HepG2 (cell line): ENCODE measurements around the gene TSNAXIP1. TPM values are rescaled to one million over a fixed set of nuclear protein-coding genes. Genes with fewer than 3 reads are reported as not detected.

Source experiments
- AGO1 ChIP-seq: fragments of 200-400 bp; formaldehyde crosslinking; IDR thresholded peaks from 2 replicates; pipeline ENCODE4 v1.6.1; 2017; ENCODE audit warnings: mild to moderate bottlenecking, low read depth, low read length, moderate library complexity; ENCODE audit not compliant: poor library complexity, severe bottlenecking
- CHD2 ChIP-seq: IDR thresholded peaks from 2 replicates; pipeline ENCODE4 v1.6.1; 2011; ENCODE audit warnings: low read depth, low read length, improper control_type of control experiment
- ELF1 ChIP-seq: sonication (generic); formaldehyde crosslinking; IDR thresholded peaks from 2 replicates; pipeline ENCODE4 v1.4.0; 2020; ENCODE audit warnings: missing genetic modification reagents
- ERF ChIP-seq: IDR thresholded peaks from 2 replicates; pipeline ENCODE4 v1.6.1; 2018; ENCODE audit warnings: missing biosample characterization, missing genetic modification reagents
- HNF1A ChIP-seq, 2 experiments: sonication (generic) in 1 of 2; formaldehyde crosslinking in 1 of 2; IDR thresholded peaks; 2 replicates each; pipeline versions ENCODE4 v1.4.0 to v1.6.1; 2016 to 2020; ENCODE audit warnings: borderline replicate concordance in 1 of 2, low read depth in 1 of 2, mild to moderate bottlenecking in 1 of 2, missing genetic modification reagents in 1 of 2
- KAT7 ChIP-seq: IDR thresholded peaks from 2 replicates; pipeline ENCODE4 v1.6.1; 2018; ENCODE audit warnings: borderline replicate concordance, missing compliant biosample characterization
- MTA1 ChIP-seq: sonication (generic); formaldehyde crosslinking; IDR thresholded peaks from 2 replicates; pipeline ENCODE4 v1.4.0; 2020; ENCODE audit warnings: missing genetic modification reagents, mild to moderate bottlenecking, borderline replicate concordance
- NFE2L1 ChIP-seq: sonication (generic); formaldehyde crosslinking; IDR thresholded peaks from 2 replicates; pipeline ENCODE4 v1.4.0; 2020; ENCODE audit warnings: missing genetic modification reagents, mild to moderate bottlenecking, borderline replicate concordance
- RAD21 ChIP-seq: fragments of 450-650 bp; formaldehyde crosslinking; IDR thresholded peaks from 2 replicates; pipeline ENCODE4 v1.5.0; 2020; ENCODE audit warnings: mild to moderate bottlenecking
- TGIF2 ChIP-seq: IDR thresholded peaks from 2 replicates; pipeline ENCODE4 v1.6.1; 2016; ENCODE audit warnings: control low read depth, missing compliant biosample characterization
- TIGD3 ChIP-seq: sonication (generic); formaldehyde crosslinking; IDR thresholded peaks from 2 replicates; pipeline ENCODE4 v1.5.1; 2020; ENCODE audit warnings: mild to moderate bottlenecking, missing genetic modification reagents, borderline replicate concordance
- TRAFD1 ChIP-seq: sonication (generic); formaldehyde crosslinking; IDR thresholded peaks from 2 replicates; pipeline ENCODE4 v1.5.1; 2020; ENCODE audit warnings: missing genetic modification reagents, mild to moderate bottlenecking, borderline replicate concordance
- ZBTB21 ChIP-seq: sonication (generic); formaldehyde crosslinking; IDR thresholded peaks from 2 replicates; pipeline ENCODE4 v1.4.0; 2020; ENCODE audit warnings: missing genetic modification reagents
- ZNF180 ChIP-seq: sonication (generic); formaldehyde crosslinking; IDR thresholded peaks from 2 replicates; pipeline ENCODE4 v1.4.0; 2020; ENCODE audit warnings: low read depth, missing genetic modification reagents, borderline replicate concordance
- ZNF343 ChIP-seq: sonication (generic); formaldehyde crosslinking; IDR thresholded peaks from 2 replicates; pipeline ENCODE4 v1.4.0; 2020; ENCODE audit warnings: mild to moderate bottlenecking, missing genetic modification reagents
- ZNF510 ChIP-seq: sonication (generic); formaldehyde crosslinking; IDR thresholded peaks from 2 replicates; pipeline ENCODE4 v1.4.0; 2020; ENCODE audit warnings: low read depth, mild to moderate bottlenecking, missing genetic modification reagents
- ZNF558 ChIP-seq: sonication (generic); formaldehyde crosslinking; IDR thresholded peaks from 2 replicates; pipeline ENCODE4 v1.9.0; 2022; ENCODE audit warnings: mild to moderate bottlenecking, missing genetic modification reagents, borderline replicate concordance
- ZNF570 ChIP-seq: sonication (generic); formaldehyde crosslinking; IDR thresholded peaks from 2 replicates; pipeline ENCODE4 v1.4.0; 2020; ENCODE audit warnings: mild to moderate bottlenecking, missing genetic modification reagents, borderline replicate concordance
- ZNF577 ChIP-seq: sonication (generic); formaldehyde crosslinking; IDR thresholded peaks from 2 replicates; pipeline ENCODE4 v1.4.0; 2020; ENCODE audit warnings: mild to moderate bottlenecking, low read depth, missing genetic modification reagents, borderline replicate concordance
- ZNF713 ChIP-seq: sonication (generic); formaldehyde crosslinking; IDR thresholded peaks from 2 replicates; pipeline ENCODE4 v1.4.0; 2020; ENCODE audit warnings: mild to moderate bottlenecking, missing genetic modification reagents
- ZSCAN29 ChIP-seq: sonication (generic); formaldehyde crosslinking; conservative IDR thresholded peaks from 2 replicates; pipeline ENCODE4 v1.4.0; 2020; ENCODE audit warnings: mild to moderate bottlenecking, missing genetic modification reagents
- polyA plus RNA-seq, 8 experiments: library from polyadenylated mRNA; depleted of rRNA in 3 of 8; stranded (reverse) in 7 of 8; unstranded in 1 of 8; fragments of >200 nt; fragmentation: Illumina TruSeq in 4 of 8; extraction: Trizol in 4 of 8; gene quantifications; 2 replicates each; pipeline versions ENCODE4 v1.2.1 to v1.2.3, GENCODE V29; 2011 to 2016; ENCODE audit warnings: low read depth in 4 of 8, missing spikeins in 1 of 8, mixed read lengths in 1 of 8; ENCODE audit not compliant: insufficient read depth in 1 of 8
- total RNA-seq, 5 experiments: library from RNA; depleted of rRNA; stranded (reverse); fragments of >200 nt; fragmentation: Illumina TruSeq; extraction: Trizol; gene quantifications; 2 replicates each; pipeline ENCODE4 v1.2.3, GENCODE V29; 2016; ENCODE audit warnings: low read depth in 1 of 5

TSNAXIP1 gene
- total and polyA plus RNA-seq, 2 of the 13 experiments (the other 11 are each of a cell fraction or from before 2014, with no cell fraction given) = 0.37 to 0.86 TPM

GRCh38 chr16:67846320-67847063 lies 39.8 kb downstream of the TSNAXIP1 start, which contains the start of gene NUTF2 (continued):
- peak; percentile 83 for TF ChIP-seq MTA1 (CRISPR knock-in tag)
- TF ChIP-seq ZNF558 (CRISPR knock-in tag) = no peak; the same call in 1 of the 2 replicates
- TF ChIP-seq ZNF510 = peak; percentile 44; the same call in 1 of the 2 replicates
- TF ChIP-seq ELF1 = peak; percentile 93
- TF ChIP-seq ZSCAN29 (CRISPR knock-in tag) = 0 out of 2 replicates have a peak, but pooled peaks have one; percentile 29
- TF ChIP-seq ZNF343 = peak; percentile 81; the same call in 1 of the 2 replicates
- no peak for TF ChIP-seq NFE2L1
- 0 out of 2 replicates have a peak, but pooled peaks have one; percentile 41 for TF ChIP-seq TIGD3
- TF ChIP-seq TGIF2 (CRISPR knock-in tag) = peak; percentile 63; the same call in 1 of the 2 replicates
- peak; percentile 90 for TF ChIP-seq AGO1
- TF ChIP-seq HNF1A (IDR thresholded peaks at IDR 0.05; ENCODE audit: low read depth) = peak; percentile 56; the same call in 1 of the 2 replicates
- peak; percentile 77; the same call in 1 of the 2 replicates for TF ChIP-seq HNF1A (CRISPR knock-in tag; IDR thresholded peaks at IDR 0.05; ENCODE audit: borderline replicate concordance)
- TF ChIP-seq ZNF570 = no peak
- TF ChIP-seq TRAFD1 (CRISPR knock-in tag) = peak; percentile 97; the same call in 1 of the 2 replicates
- no peak; the same call in 1 of the 2 replicates for TF ChIP-seq ZBTB21
- TF ChIP-seq ZNF180 (CRISPR knock-in tag) = no peak
- TF ChIP-seq ERF (CRISPR knock-in tag) = peak; percentile 72; the same call in 1 of the 2 replicates
- peak; percentile 86; the same call in 1 of the 2 replicates for TF ChIP-seq KAT7
- no peak for TF ChIP-seq ZNF577
- TF ChIP-seq CHD2 = peak; percentile 84
- peak; percentile 51 for TF ChIP-seq RAD21 (CRISPR knock-in tag)
- 0 out of 2 replicates have a peak, but pooled peaks have one; percentile 81 for TF ChIP-seq ZNF713
